Muscle of leg (tissue), 11 donors: ENCODE measurements around the gene TTLL5. TPM values are rescaled to one million over a fixed set of nuclear protein-coding genes. Genes with fewer than 3 reads are reported as not detected.

Experiments
- DNase-seq: peaks from one replicate; pipeline ENCODE4 v3.0.0; 2013
- H3K27ac ChIP-seq: one replicate; pipeline ENCODE4 v1.5.1; 2013; ENCODE audit warnings: mild to moderate bottlenecking, low read length, control low read depth
- H3K27me3 ChIP-seq: one replicate; pipeline ENCODE4 v1.6.1; 2013; ENCODE audit warnings: low read length; ENCODE audit not compliant: control insufficient read depth, insufficient read depth
- H3K36me3 ChIP-seq: one replicate; pipeline ENCODE4 v1.6.1; 2013; ENCODE audit warnings: low read length; ENCODE audit not compliant: control insufficient read depth, insufficient read depth
- H3K4me1 ChIP-seq: one replicate; pipeline ENCODE4 v1.6.1; 2013; ENCODE audit warnings: low read length; ENCODE audit not compliant: control insufficient read depth, insufficient read depth
- H3K4me3 ChIP-seq: one replicate; pipeline ENCODE4 v1.5.1; 2013; ENCODE audit warnings: low read length, control low read depth
- H3K9me3 ChIP-seq: replicated peaks from 2 replicates; pipeline ENCODE4 v1.6.1; 2013; ENCODE audit warnings: low read depth, low read length; ENCODE audit not compliant: control insufficient read depth
- WGBS: methylation state at CpG from one replicate; pipeline ENCODE4 v1.1.5; 2013; ENCODE audit warnings: missing lambda C conversion rate; ENCODE audit not compliant: insufficient coverage; 5-methylcytosine and 5-hydroxymethylcytosine counted together
- polyA plus RNA-seq, 8 donors: library from polyadenylated mRNA; unstranded; fragments of 120-200 nt; gene quantifications; one replicate each; pipeline versions ENCODE4 v1.2.1 to v1.2.3, GENCODE V29; 2013; ENCODE audit warnings: inconsistent platforms in 1 of 8, low replicate concordance in 1 of 8; ENCODE audit not compliant: insufficient read length in 8 of 8, insufficient read depth in 1 of 8
- total RNA-seq: library from RNA; stranded (reverse); fragments of 120-200 nt; gene quantifications from one replicate; pipeline ENCODE4 v1.2.4, GENCODE V29; 2013

The TTLL5 gene
- total and polyA plus RNA-seq, 9 donors: 12.0 to 21.1 (median 15.2) TPM

DNA sequence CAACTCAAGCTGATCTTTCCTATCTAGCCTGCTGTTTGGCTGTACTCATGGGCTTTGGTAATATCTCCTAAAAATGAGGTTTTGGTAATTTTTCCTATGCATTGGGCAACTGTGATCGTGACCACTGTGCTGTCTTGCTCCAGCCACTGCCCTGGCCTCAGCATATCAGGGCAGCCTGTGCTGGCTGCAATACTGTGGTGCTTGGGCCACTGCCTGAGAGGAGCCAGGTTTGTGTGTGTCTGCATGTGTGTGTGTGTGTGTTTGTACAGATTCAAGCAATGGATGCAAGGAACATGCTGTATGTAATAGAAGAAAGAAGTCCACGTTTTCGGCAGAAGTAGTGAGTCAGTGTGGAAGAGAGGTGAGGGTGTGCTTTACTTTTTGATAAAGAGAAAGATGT, 13.4 kb upstream of the TTLL5 start:
- H3K27ac ChIP-seq: peak overlapping the region; percentile 60
- 100% methylated on average over 1 of the region's 3 CpGs for WGBS
- no peak for DNase-seq
- H3K4me1 ChIP-seq: peaks cover 51% of the 10 kb centered on the region
- no peaks in the 10 kb centered on the region for H3K9me3 ChIP-seq
- H3K27me3 ChIP-seq: no peaks in the 10 kb centered on the region
- H3K4me3 ChIP-seq: no peak overlapping the region
- peaks cover 44% of the 10 kb centered on the region for H3K36me3 ChIP-seq

DNA sequence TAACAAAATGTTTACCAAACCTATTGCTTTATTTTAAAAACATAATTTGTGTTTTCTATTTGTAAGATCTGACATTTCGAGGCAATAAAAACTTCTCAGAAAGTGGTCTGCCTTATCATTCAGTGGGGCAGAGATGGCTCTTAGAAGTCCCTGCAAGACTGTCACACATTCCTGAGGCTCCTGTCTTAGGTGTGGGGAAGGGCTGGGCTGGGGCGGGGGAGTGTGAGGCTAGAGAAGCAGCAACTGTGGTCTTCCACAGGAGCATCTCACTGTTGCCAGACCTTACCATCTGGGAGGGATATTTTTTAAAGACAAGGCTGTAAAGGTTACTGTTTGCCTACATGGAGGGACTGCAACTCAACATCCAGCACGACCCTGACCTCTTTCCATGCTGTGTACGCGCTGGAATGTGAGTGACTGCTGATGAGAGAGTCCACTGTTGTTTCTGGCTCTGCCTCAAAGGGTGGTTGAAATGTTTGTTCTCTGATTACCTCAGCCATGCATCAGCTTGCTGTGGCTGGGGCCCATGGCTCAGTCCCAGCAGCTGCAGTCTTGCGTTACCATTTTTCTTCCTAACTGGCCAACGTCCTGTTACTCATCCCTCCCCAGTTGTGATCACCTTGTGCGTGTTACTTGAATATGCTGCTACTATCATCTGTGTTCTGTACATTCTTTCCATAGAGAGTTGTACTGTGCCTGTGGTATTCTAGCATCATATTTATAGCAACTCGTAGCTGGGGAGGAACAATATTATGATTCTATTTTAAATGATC, 12.8 kb upstream of the TTLL5 start:
- Histone ChIP-seq H3K4me3 (no peak overlapping the region), H3K4me1 (peaks cover 51% of the 10 kb centered on the region), H3K27me3 (no peaks in the 10 kb centered on the region), H3K27ac (peak overlapping the region; percentile 60), H3K36me3 (peaks cover 48% of the 10 kb centered on the region), H3K9me3 (no peaks in the 10 kb centered on the region)
- peak; percentile 78 for DNase-seq
- 92% methylated on average over 2 of the region's 9 CpGs for WGBS

DNA sequence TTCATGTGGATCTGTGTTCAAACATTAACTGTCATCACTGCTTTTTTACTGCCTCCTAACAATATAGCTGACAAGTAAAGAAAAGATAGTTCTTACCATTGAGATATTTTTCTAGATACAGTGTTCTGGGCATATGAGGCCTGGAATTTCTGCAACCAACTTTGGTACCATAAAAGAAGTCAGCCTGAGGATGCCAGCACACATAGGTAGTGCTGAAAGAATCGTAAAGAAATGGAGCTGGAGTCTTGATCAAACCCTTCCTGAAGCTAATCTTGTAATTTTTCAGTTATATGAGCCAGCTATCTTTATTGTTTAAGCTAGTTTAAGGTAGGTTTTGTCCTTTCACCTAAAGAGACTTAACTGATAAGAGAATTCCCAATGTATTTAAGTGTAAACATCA, 11.7 kb upstream of the TTLL5 start:
- Histone ChIP-seq H3K4me1 (peaks cover 49% of the 10 kb centered on the region), H3K4me3 (no peak overlapping the region), H3K27me3 (no peaks in the 10 kb centered on the region), H3K36me3 (peaks cover 50% of the 10 kb centered on the region), H3K27ac (peak overlapping the region; percentile 67), H3K9me3 (no peaks in the 10 kb centered on the region)
- no peak for DNase-seq
- no CpG with 5 or more reads among the region's 1 CpG for WGBS

DNA sequence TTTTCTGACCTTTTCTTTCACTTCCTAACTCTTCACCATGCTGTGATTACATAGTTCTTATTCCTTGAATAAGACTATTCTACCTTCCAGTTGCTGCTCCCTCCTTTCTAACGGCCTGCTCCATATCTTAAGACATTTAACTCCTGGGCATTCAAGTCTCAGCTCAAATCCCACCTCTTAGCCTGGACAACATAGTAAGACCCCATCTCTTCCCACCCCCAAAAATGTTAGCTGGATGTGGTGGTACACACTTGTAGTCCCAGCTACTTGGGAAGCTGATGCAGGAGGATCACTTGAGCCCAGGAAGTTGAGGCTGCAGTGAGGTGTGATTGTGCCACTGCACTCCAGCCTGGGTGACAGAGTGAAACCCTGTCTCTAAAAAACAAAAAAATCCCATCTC, 11.3 kb upstream of the TTLL5 start:
- Histone ChIP-seq H3K9me3 (no peaks in the 10 kb centered on the region), H3K4me3 (no peak overlapping the region), H3K4me1 (peaks cover 44% of the 10 kb centered on the region), H3K27me3 (no peaks in the 10 kb centered on the region), H3K36me3 (peaks cover 50% of the 10 kb centered on the region), H3K27ac (peak overlapping the region; percentile 67)
- WGBS: 80% methylated on average over 1 of the region's 1 CpG
- no peak for DNase-seq

DNA sequence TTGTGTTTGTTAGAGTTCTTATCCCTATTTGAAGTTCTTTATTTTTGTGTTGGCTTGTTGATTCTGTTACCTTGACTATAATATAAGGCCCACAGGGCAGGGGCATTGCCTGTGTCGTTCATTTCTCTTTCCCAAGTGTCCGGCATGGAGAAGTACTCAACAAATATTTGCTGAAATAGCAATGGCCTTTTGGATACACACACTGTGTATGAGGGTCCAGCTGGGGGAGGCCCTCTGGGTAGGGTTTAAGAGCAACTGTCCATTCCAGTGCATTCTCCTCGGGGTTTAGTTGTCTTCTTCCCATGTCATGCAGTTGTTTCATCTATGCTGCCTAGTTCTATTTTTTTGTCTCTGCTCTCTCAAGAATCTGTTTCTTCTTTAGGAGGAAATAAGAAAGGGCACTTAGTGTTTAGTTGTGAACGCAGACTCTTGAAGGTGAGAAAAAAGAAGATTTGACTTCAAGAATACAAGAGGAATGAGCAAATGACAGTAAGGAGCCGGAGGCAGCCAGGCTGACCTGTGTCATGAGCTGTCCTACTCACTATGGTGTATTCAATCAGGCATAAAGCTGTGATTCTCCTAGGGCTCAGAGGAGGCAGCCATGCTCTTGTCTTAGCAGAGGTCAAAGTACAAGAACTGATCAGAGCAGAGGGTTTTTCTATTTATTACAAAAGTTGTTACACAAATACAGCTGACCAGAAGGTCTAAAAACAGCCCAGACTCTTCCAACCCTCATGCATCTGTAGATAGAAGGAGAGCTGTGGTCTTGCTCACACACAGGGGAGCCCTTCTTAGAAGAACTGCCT, 10.6 kb upstream of the TTLL5 start:
- no peak overlapping the region for H3K4me3 ChIP-seq
- H3K27ac ChIP-seq: peak overlapping the region; percentile 67
- H3K36me3 ChIP-seq: peaks cover 57% of the 10 kb centered on the region
- DNase-seq: no peak
- H3K9me3 ChIP-seq: no peaks in the 10 kb centered on the region
- no peaks in the 10 kb centered on the region for H3K27me3 ChIP-seq
- 85% methylated on average over 2 of the region's 5 CpGs for WGBS
- peaks cover 38% of the 10 kb centered on the region for H3K4me1 ChIP-seq

DNA sequence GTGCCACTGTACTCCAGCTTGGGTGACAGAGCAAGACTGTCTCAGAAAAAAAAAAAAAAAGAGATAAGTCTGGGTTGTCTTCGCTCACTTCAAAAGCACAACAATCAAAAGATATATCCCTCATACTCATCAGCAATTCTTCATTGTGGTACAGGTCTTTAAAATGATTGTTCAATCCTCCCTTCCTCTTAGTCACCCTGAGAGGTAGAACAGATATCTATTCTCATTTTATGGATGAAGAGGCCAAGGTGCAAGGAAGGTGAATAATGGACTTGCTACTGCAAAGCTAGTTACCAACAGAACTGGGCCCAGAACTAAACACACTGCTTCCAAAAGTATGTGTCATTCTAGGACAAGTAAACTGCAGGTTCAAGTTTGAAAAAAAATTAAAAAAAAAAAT, 7.5 kb upstream of the TTLL5 start:
- H3K27me3 ChIP-seq: no peaks in the 10 kb centered on the region
- no CpG with 5 or more reads among the region's 1 CpG for WGBS
- no peak for DNase-seq
- no peak overlapping the region for H3K4me3 ChIP-seq
- H3K4me1 ChIP-seq: peaks cover 13% of the 10 kb centered on the region
- H3K36me3 ChIP-seq: peaks cover 48% of the 10 kb centered on the region
- no peak overlapping the region for H3K27ac ChIP-seq
- H3K9me3 ChIP-seq: no peaks in the 10 kb centered on the region

DNA sequence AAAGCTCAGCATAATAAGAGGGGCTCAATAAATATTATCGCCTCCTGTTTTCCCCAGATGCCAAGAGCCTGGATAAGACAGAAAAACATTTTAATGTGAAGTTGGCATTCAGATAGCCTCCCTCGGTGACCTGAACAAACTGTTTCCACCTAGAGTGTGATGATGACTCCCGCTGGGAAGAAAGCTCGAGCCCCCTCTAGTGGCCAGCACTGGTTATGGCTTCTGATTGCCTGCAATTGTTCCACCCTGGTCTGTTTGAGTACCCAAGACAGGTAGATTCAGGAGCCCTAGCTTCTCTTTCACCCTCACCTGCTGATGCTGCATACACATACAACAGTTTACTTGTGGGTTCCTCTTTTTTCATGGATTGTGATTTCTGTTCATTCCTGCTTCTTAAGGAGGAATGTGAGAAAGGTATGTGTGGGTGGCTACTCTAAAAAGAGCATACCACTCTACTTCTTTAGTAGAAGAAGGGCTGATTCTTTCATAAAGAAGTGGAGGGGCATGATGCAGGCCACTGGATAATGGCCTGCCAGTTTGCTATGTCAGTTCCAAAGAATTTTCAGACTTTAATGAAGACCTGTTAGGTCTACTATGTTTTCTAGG, 6.8 kb upstream of the TTLL5 start:
- Histone ChIP-seq H3K36me3 (peaks cover 48% of the 10 kb centered on the region), H3K9me3 (no peaks in the 10 kb centered on the region), H3K4me3 (no peak overlapping the region), H3K4me1 (peaks cover 13% of the 10 kb centered on the region), H3K27me3 (no peaks in the 10 kb centered on the region), H3K27ac (no peak overlapping the region)
- WGBS: 0% methylated on average over 3 of the region's 4 CpGs
- DNase-seq: peak; percentile 75

DNA sequence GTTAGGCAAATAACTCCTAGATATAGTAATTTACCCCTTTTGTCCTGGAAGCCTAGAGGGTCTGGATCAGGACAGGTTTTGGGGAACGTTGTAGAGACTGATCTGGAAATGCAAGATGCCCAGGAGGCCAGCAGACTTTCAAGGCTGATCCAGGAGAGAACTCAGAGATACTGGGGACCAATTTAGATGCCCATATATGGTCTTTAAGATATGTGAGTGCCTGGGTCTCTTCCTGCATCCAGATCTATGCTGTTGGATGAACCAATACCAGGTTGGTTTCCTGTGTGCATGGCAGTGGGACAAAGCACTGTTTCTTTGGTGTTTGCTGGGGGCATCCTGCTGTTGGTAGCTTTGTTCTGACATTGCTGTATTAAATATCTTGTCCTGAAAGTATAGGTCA, 5.8 kb upstream of the TTLL5 start:
- Histone ChIP-seq H3K4me1 (peaks cover 16% of the 10 kb centered on the region), H3K27me3 (no peaks in the 10 kb centered on the region), H3K9me3 (no peaks in the 10 kb centered on the region), H3K36me3 (peaks cover 39% of the 10 kb centered on the region), H3K4me3 (no peak overlapping the region), H3K27ac (no peak overlapping the region)
- WGBS: no CpG with 5 or more reads among the region's 1 CpG
- no peak for DNase-seq

DNA sequence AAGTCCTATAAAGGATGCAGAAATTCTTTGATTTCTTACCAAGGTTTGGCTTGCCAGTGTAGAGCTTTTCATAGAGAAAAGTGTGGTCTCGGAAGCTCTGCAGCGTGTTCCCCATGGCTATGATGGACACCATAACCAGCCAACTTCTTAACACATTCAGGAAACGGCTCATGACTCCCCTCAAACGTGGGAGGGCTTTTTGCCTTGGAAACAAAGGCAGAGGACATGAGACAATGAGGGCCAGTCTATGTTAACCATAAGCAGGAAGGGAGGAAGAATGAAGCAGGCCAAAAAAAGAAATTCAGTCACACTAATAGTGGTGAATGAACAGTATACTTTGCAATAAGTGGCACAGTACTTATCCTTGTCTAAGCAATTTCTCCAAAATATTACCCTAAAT, 3.7 kb upstream of the TTLL5 start:
- no peaks in the 10 kb centered on the region for H3K9me3 ChIP-seq
- H3K36me3 ChIP-seq: peaks cover 18% of the 10 kb centered on the region
- peaks cover 9% of the 10 kb centered on the region for H3K4me1 ChIP-seq
- no peak overlapping the region for H3K4me3 ChIP-seq
- DNase-seq: no peak
- no CpG with 5 or more reads among the region's 4 CpGs for WGBS
- H3K27me3 ChIP-seq: no peaks in the 10 kb centered on the region
- no peak overlapping the region for H3K27ac ChIP-seq

DNA sequence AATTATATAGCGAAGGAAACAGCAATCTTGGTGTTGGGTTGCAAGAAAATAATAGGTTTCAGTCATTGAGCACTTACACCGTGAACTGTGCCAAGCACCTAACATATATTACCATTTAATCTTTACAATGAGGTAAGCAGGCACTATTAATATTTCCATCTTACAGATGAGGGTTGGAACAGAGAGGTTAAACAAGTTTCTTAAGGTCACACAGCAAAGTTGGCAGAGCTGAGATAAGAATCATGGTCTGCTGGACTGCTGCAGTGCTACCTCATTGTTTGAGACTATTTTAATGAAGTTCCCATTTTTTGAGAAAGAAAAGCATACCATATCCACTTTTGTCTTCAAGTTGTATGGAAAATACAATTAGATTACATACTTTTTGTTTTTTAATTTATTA, 2.1 kb upstream of the TTLL5 start:
- Histone ChIP-seq H3K9me3 (no peaks in the 10 kb centered on the region), H3K36me3 (peaks cover 14% of the 10 kb centered on the region), H3K4me3 (no peak overlapping the region), H3K27me3 (no peaks in the 10 kb centered on the region), H3K4me1 (peaks cover 9% of the 10 kb centered on the region), H3K27ac (no peak overlapping the region)
- WGBS: no CpG with 5 or more reads among the region's 2 CpGs
- no peak for DNase-seq
